K562 (cell line): Measurements from ENCODE around the gene GLB1L3. TPM values are rescaled to one million over a fixed set of nuclear protein-coding genes. Genes with fewer than 3 reads are reported as not detected.
"Not testable (repeated sequence)": the region's sequence is repeated elsewhere in the genome, so short reads cannot be mapped to it uniquely, and the experiment has no call there.

ENCODE experiments used
- ATAC-seq: fragments of 200-7000 bp; cut with Tn5 transposase; 3 replicates; pipeline ENCODE4 v1.9.1; 2020; ENCODE audit warnings: moderate library complexity
- BruUV-seq: library from RNA; stranded (reverse); fragments of 400-500 nt; replicated peaks from 2 replicates; lab custom pipeline; 2021; lab: Mats Ljungman, UMichigan
- CTCF ChIA-PET: fragments of 300-600 bp; formaldehyde crosslinking; extraction: SDS; loops from one replicate; lab custom pipeline; 2021; ENCODE audit warnings: low intra/inter-chr PET ratio; lab: Yijun Ruan, JAX
- POLR2A ChIA-PET: fragments of 300-600, 350-650 bp; sonication (Branson Sonifier 250); formaldehyde crosslinking; extraction: SDS; loops from one replicate; lab custom pipeline; 2021; ENCODE audit warnings: antibody characterized with exemption, inconsistent platforms; lab: Yijun Ruan, JAX
- DNase-seq, 4 experiments: peaks; one replicate each; pipeline versions ENCODE4 v3.0.0 to v3.0.0-alpha.2; 2011 to 2018; ENCODE audit warnings: low spot score in 3 of 4, mixed read lengths in 3 of 4; ENCODE audit errors: extremely low read depth in 1 of 4
- FAIRE-seq: peaks from 2 replicates; lab custom pipeline; 2011; peaks lifted over from hg19 to GRCh38; lab: Jason Lieb, UNC
- H2AFZ ChIP-seq: 2 replicates; pipeline ENCODE4 v1.6.0; 2011; ENCODE audit warnings: low read depth, low read length, control low read depth, inconsistent platforms
- H3K27ac ChIP-seq: fragments of 200-600 bp; 3 replicates; pipeline ENCODE4 v1.8.0; 2011; ENCODE audit warnings: low read depth, mild to moderate bottlenecking, control low read depth, inconsistent platforms, low read length, moderate library complexity, mixed read lengths; ENCODE audit errors: extremely low read depth
- H3K27me3 ChIP-seq, 2 experiments: fragments of 300-600 bp in 1 of 2; 2 replicates in 1 of 2; 3 replicates in 1 of 2; pipeline versions ENCODE4 v1.6.0 to v1.8.0; 2011; ENCODE audit warnings: inconsistent platforms in 2 of 2, low read length in 2 of 2, mild to moderate bottlenecking in 1 of 2, mixed read lengths in 1 of 2, moderate library complexity in 1 of 2; ENCODE audit not compliant: control insufficient read depth in 2 of 2, insufficient read depth in 2 of 2
- H3K36me3 ChIP-seq: fragments of 300-600 bp; 3 replicates; pipeline ENCODE4 v1.8.0; 2011; ENCODE audit warnings: mild to moderate bottlenecking, low read length, inconsistent platforms; ENCODE audit not compliant: control insufficient read depth, insufficient read depth
- H3K4me1 ChIP-seq, 2 experiments: fragments of 200-600 bp in 1 of 2; replicated peaks in 1 of 2; 2 replicates in 1 of 2; 3 replicates in 1 of 2; pipeline versions ENCODE4 v1.5.1 to v1.8.0; 2011; ENCODE audit warnings: inconsistent platforms in 2 of 2, low read length in 2 of 2, mild to moderate bottlenecking in 1 of 2, mixed read lengths in 1 of 2, moderate library complexity in 1 of 2; ENCODE audit not compliant: control insufficient read depth in 2 of 2, insufficient read depth in 2 of 2
- H3K4me2 ChIP-seq: 2 replicates; pipeline ENCODE4 v1.6.1; 2011; ENCODE audit warnings: low read length, control low read depth, inconsistent platforms, mixed read lengths; ENCODE audit not compliant: insufficient read depth
- H3K4me3 ChIP-seq: fragments of 200-600 bp; sonication (generic), shearing (Covaris generic); 2 replicates; pipeline ENCODE4 v1.5.1; 2016; ENCODE audit warnings: control low read depth, inconsistent platforms
- H3K79me2 ChIP-seq: fragments of 200-600 bp; 3 replicates; pipeline ENCODE4 v1.8.0; 2011; ENCODE audit warnings: low read length, inconsistent platforms; ENCODE audit not compliant: control insufficient read depth, insufficient read depth
- H3K9ac ChIP-seq, 2 experiments: 2 replicates each; pipeline versions ENCODE4 v1.6.0 to v1.6.1; 2011; ENCODE audit warnings: low read depth in 2 of 2, low read length in 2 of 2, control low read depth in 1 of 2, inconsistent platforms in 1 of 2, mild to moderate bottlenecking in 1 of 2, mixed read lengths in 1 of 2; ENCODE audit not compliant: insufficient read depth in 1 of 2
- H3K9me1 ChIP-seq: one replicate; pipeline ENCODE4 v1.6.0; 2011; ENCODE audit warnings: inconsistent platforms, mild to moderate bottlenecking, low read length, moderate library complexity; ENCODE audit not compliant: control insufficient read depth, insufficient read depth
- H3K9me3 ChIP-seq: replicated peaks from 2 replicates; pipeline ENCODE4 v1.5.1; 2011; ENCODE audit warnings: low read depth, low read length, inconsistent platforms; ENCODE audit not compliant: control insufficient read depth, insufficient read depth
- H4K20me1 ChIP-seq: replicated peaks from 2 replicates; pipeline ENCODE4 v1.6.1; 2011; ENCODE audit warnings: low read length, inconsistent platforms, mixed read lengths; ENCODE audit not compliant: control insufficient read depth, insufficient read depth
- MTA1 ChIP-seq: fragments of 450-650 bp; IDR thresholded peaks from 2 replicates; pipeline ENCODE4 v1.6.1; 2017; ENCODE audit warnings: borderline replicate concordance
- ZNF184 ChIP-seq: sonication (generic); formaldehyde crosslinking; IDR thresholded peaks from 2 replicates; pipeline ENCODE4 v1.5.0; 2020; ENCODE audit warnings: missing genetic modification reagents
- WGBS: fragments of 100-300 bp; shearing (Covaris generic); methylation state at CpG from one replicate; pipeline ENCODE4 v1.1.6; 2016; ENCODE audit warnings: low coverage, mixed read lengths; ENCODE audit not compliant: insufficient coverage; ENCODE audit errors: missing lambda C conversion rate; 5-methylcytosine and 5-hydroxymethylcytosine counted together
- in situ Hi-C: fragments of 300-500 bp; cut with MboI; formaldehyde crosslinking; loops from 4 replicates; pipeline ENCODE4 v1.15.0; 2018; ENCODE audit warnings: inconsistent platforms, mixed read lengths
- intact Hi-C: fragments of 100-400 bp; cut with micrococcal nuclease; formaldehyde crosslinking; loops from 2 replicates; pipeline ENCODE4 v1.14.2; 2022
- polyA plus RNA-seq, 8 experiments: library from polyadenylated mRNA; depleted of rRNA in 4 of 8; stranded (reverse) in 5 of 8; unstranded in 3 of 8; fragments of >200 nt; fragmentation: Nextera tagmentation in 2 of 8; fragmentation: Illumina TruSeq in 1 of 8; extraction: Ambion mirVana in 2 of 8; extraction: Trizol in 1 of 8; gene quantifications; 2 replicates each; pipeline versions ENCODE4 v1.2.1 to v1.2.3, GENCODE V29; 2011 to 2014; ENCODE audit warnings: inconsistent platforms in 1 of 8, missing spikeins in 1 of 8
- total RNA-seq, 7 experiments: library from RNA; depleted of rRNA in 6 of 7; stranded (reverse); fragments of >200 nt in 6 of 7; fragmentation: Illumina TruSeq in 2 of 7; extraction: Trizol in 2 of 7; gene quantifications; 2 replicates each; pipeline versions ENCODE4 v1.2.1 to v1.2.3, GENCODE V29; 2011 to 2021; ENCODE audit warnings: low replicate concordance in 1 of 7

The GLB1L3 gene
- total and polyA plus RNA-seq, 9 of the 15 experiments (the other 6 are each of a cell fraction or from before 2014, with no cell fraction given) = 0.18 to 3.3 (median 0.49) TPM

GRCh38 chr11:134283461-134284230, 7.5 kb downstream of the GLB1L3 start:
- H3K79me2 ChIP-seq = no peaks in the 10 kb centered on the region
- H4K20me1 ChIP-seq = 0 out of 2 replicates have a peak, but pooled peaks cover 4% of the 10 kb centered on the region
- intact Hi-C loops = no loop called here
- no peaks in the 10 kb centered on the region for H3K9me3 ChIP-seq
- H3K4me1 ChIP-seq = peaks cover 0 to 9% of the 10 kb centered on the region in 2 experiments; a peak in 3 of 5 replicates
- DNase-seq (no peak), ATAC-seq (no peak), FAIRE-seq (no peak)
- no peaks in the 10 kb centered on the region for H3K36me3 ChIP-seq
- H3K27me3 ChIP-seq = peaks cover 17 to 28% of the 10 kb centered on the region in 2 experiments; a peak in 4 of 5 replicates
- CTCF ChIA-PET = no interaction called here
- H3K9me1 ChIP-seq = no peaks in the 10 kb centered on the region
- 6% methylated on average over 13 of the region's 16 CpGs for WGBS
- no peak overlapping the region for H3K9ac ChIP-seq
- no TSS peak for BruUV-seq
- H2AFZ ChIP-seq = no peak overlapping the region
- no peak overlapping the region for H3K4me2 ChIP-seq
- no peak for TF ChIP-seq MTA1
- peak; percentile 83 for TF ChIP-seq ZNF184 (CRISPR knock-in tag)
- POLR2A ChIA-PET = interaction anchor here (0.6 kb wide), 1 partner anchor 10 kb away, joined by 4 read pairs; no protein-coding TSS in a partner anchor
- no peak overlapping the region for H3K27ac ChIP-seq
- no peak overlapping the region for H3K4me3 ChIP-seq
- in situ Hi-C loops = no loop called here

DNA sequence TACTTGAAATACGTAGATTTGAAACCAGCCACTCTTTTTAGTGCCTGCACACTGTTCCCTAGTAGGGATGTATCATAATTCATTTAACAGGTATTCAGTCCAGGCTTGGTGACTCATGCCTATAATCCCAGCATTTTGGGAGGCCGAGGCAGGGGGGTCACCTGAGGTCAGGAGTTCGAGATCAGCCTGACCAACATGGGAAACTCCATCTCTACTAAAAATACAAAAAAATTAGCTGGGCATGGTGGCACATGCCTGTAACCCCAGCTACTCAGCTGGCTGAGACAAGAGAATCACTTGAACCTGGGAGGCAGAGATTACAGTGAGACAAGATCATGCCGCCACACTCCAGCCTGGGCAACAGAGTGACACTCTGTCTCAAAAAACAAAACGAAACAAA, 8.2 kb downstream of the GLB1L3 start:
- H3K79me2 ChIP-seq, POLR2A ChIA-PET, in situ Hi-C loops, H4K20me1 ChIP-seq, CTCF ChIA-PET, H3K9ac ChIP-seq, H3K4me3 ChIP-seq, H3K4me2 ChIP-seq, H3K4me1 ChIP-seq, H3K27ac ChIP-seq, intact Hi-C loops, DNase-seq, H3K9me1 ChIP-seq, H3K9me3 ChIP-seq, BruUV-seq, ATAC-seq, FAIRE-seq, H2AFZ ChIP-seq, H3K36me3 ChIP-seq: not testable (repeated sequence)
- H3K27me3 ChIP-seq = peaks cover 17 to 28% of the 10 kb centered on the region in 2 experiments; a peak in 4 of 5 replicates
- 11% methylated on average over 5 of the region's 5 CpGs for WGBS
